ENCODE data around the gene EVL. TPM values are rescaled to one million over a fixed set of nuclear protein-coding genes. Genes with fewer than 3 reads are reported as not detected.

EVL gene
- total and polyA plus RNA-seq, 2 donors from 2014 or later: 54.8 to 84.1 TPM

DNA sequence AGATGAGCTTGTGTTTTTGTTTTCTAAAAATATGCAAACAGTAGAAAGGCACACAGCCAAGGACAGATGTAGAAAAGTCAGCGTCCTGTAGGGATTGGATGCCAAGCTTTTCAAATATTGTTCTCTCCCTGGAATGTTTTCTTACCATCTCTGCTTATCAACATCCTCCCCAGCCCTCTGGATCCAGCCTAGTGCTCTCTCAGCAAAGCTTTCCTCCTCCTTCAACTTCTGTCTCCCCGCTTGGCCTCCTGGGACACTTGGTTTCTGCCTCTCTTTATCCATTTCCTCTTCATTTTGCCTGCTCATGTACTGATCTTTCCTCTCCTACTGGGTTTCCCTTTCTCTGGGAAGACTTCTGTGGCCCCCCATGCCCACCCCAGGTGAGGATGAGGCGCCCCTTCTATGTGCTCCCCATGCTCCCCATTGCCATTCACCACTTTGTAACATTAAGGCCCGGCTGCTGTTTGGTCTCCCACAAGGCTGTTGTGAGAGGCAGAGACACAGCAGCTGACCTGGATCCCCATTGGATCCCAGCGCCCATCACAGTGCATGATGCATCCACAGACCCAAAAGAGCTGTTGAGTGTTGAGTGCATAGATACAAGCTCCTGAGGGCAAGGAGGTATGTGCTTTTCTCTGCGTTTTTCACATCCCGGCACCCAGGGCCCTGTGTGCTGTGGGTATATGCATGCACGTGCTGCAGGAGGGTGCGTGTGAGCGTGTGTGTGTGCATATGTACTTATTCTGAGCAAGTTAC, 38.2 kb downstream of the EVL start:
- H3K9me3 ChIP-seq (ENCODE audit: control insufficient read depth in 2 of 3, insufficient read depth in 1 of 3, low read length in 3 of 3): no peaks in the 10 kb centered on the region
- peak in 3 of 5 donors; percentile 13 to 66 (median 54) for DNase-seq
- no peak overlapping the region for H3K9ac ChIP-seq (ENCODE audit: low read length in 3 of 3)
- peaks cover 0 to 25% (median 5%) of the 10 kb centered on the region in 3 donors for H3K4me1 ChIP-seq (ENCODE audit: control insufficient read depth in 2 of 3, insufficient read depth in 2 of 3, low read depth in 1 of 3, low read length in 3 of 3)
- intact Hi-C loops (cut with DNase I): no loop called here
- no peak overlapping the region for H3K4me3 ChIP-seq (ENCODE audit: low read length in 3 of 3)
- peak overlapping the region; percentile 52 to 55 for H3K27ac ChIP-seq (ENCODE audit: low read depth in 2 of 2, low read length in 2 of 2)
- no peaks in the 10 kb centered on the region for H3K27me3 ChIP-seq (ENCODE audit: control insufficient read depth, insufficient read depth, low read length)
- no peak for FAIRE-seq
- no peak for TF ChIP-seq CTCF (IDR thresholded peaks at IDR 0.05; ENCODE audit: borderline replicate concordance, extremely low read depth, insufficient read depth)
- no peaks in the 10 kb centered on the region for H3K36me3 ChIP-seq (ENCODE audit: control insufficient read depth in 2 of 3, insufficient read depth in 3 of 3, low read length in 3 of 3)

GRCh38 chr14:100104006-100104352, 38.8 kb downstream of the EVL start:
- H3K9me3 ChIP-seq (ENCODE audit: control insufficient read depth in 2 of 3, insufficient read depth in 1 of 3, low read length in 3 of 3): no peaks in the 10 kb centered on the region
- peak overlapping the region in 1 of 2 donors; percentile 55 for H3K27ac ChIP-seq (ENCODE audit: low read depth in 2 of 2, low read length in 2 of 2)
- no peak for FAIRE-seq
- no peak overlapping the region for H3K9ac ChIP-seq (ENCODE audit: low read length in 3 of 3)
- H3K27me3 ChIP-seq (ENCODE audit: control insufficient read depth, insufficient read depth, low read length): no peaks in the 10 kb centered on the region
- TF ChIP-seq CTCF (IDR thresholded peaks at IDR 0.05; ENCODE audit: borderline replicate concordance, extremely low read depth, insufficient read depth): no peak
- no peak overlapping the region for H3K4me3 ChIP-seq (ENCODE audit: low read length in 3 of 3)
- intact Hi-C loops (cut with DNase I): no loop called here
- H3K4me1 ChIP-seq (ENCODE audit: control insufficient read depth in 2 of 3, insufficient read depth in 2 of 3, low read depth in 1 of 3, low read length in 3 of 3): peaks cover 0 to 25% (median 5%) of the 10 kb centered on the region in 3 donors
- H3K36me3 ChIP-seq (ENCODE audit: control insufficient read depth in 2 of 3, insufficient read depth in 3 of 3, low read length in 3 of 3): no peaks in the 10 kb centered on the region
- DNase-seq: no peak

- Histone ChIP-seq H3K27ac (ENCODE audit: low read depth in 2 of 2, low read length in 2 of 2) (no peak overlapping the region), H3K36me3 (ENCODE audit: control insufficient read depth in 2 of 3, insufficient read depth in 3 of 3, low read length in 3 of 3) (no peaks in the 10 kb centered on the region), H3K9me3 (ENCODE audit: control insufficient read depth in 2 of 3, insufficient read depth in 1 of 3, low read length in 3 of 3) (no peaks in the 10 kb centered on the region), H3K27me3 (ENCODE audit: control insufficient read depth, insufficient read depth, low read length) (no peaks in the 10 kb centered on the region), H3K9ac (ENCODE audit: low read length in 3 of 3) (no peak overlapping the region), H3K4me1 (ENCODE audit: control insufficient read depth in 2 of 3, insufficient read depth in 2 of 3, low read depth in 1 of 3, low read length in 3 of 3) (peaks cover 0 to 25% (median 5%) of the 10 kb centered on the region in 3 donors), H3K4me3 (ENCODE audit: low read length in 3 of 3) (no peak overlapping the region)
- no peak for FAIRE-seq
- TF ChIP-seq CTCF (IDR thresholded peaks at IDR 0.05; ENCODE audit: borderline replicate concordance, extremely low read depth, insufficient read depth): no peak
- intact Hi-C loops (cut with DNase I): loop anchor here (5.0 kb wide), 1 partner anchor 122 kb away; no protein-coding TSS in a partner anchor
- peak in 2 of 5 donors; percentile 14 to 51 for DNase-seq
Observed at GRCh38 chr14:100104523-100105300, 39.5 kb downstream of the EVL start.
